ENCODE data around the gene LSS.

- no peak for TF ChIP-seq CTCF (conservative IDR thresholded peaks at IDR 0.05)
- TF ChIP-seq ZFX (IDR thresholded peaks at IDR 0.05) = no peak
Observed at GRCh38 chr21:46157987-46158451, 70.6 kb downstream of the LSS start.
